ENCODE measurements around the gene UBXN7.
"Not testable (repeated sequence)": the region's sequence is repeated elsewhere in the genome, so short reads cannot be mapped to it uniquely, and the experiment has no call there.

Gene UBXN7

GRCh38 chr3:196314597-196314996 lies 117.6 kb downstream of the UBXN7 start:
- Histone ChIP-seq H3K18ac (ENCODE audit: low read length) (no peak overlapping the region), H3K4me3 (ENCODE audit: low read depth, low read length) (no peak overlapping the region), H3K4ac (ENCODE audit: low read depth, low read length) (no peak overlapping the region), H4K91ac (ENCODE audit: low read depth, low read length) (no peak overlapping the region), H3K14ac (ENCODE audit: low read length) (no peak overlapping the region), H3K9me3 (ENCODE audit: insufficient read depth, low read depth, low read length) (no peaks in the 10 kb centered on the region), H3K4me1 (ENCODE audit: control insufficient read depth in 1 of 2, insufficient read depth in 2 of 2, low read length in 2 of 2) (no peaks in the 10 kb centered on the region), H2AK5ac (ENCODE audit: low read length) (no peak overlapping the region), H2BK12ac (ENCODE audit: low read length) (no peak overlapping the region), H3K36me3 (ENCODE audit: control insufficient read depth in 1 of 2, insufficient read depth in 2 of 2, low read length in 2 of 2) (no peaks in the 10 kb centered on the region), H3K4me2 (ENCODE audit: low read length) (no peak overlapping the region), H4K12ac (ENCODE audit: low read depth, low read length) (no peak overlapping the region), H2BK120ac (ENCODE audit: insufficient read depth, low read length, poor library complexity) (no peak overlapping the region), H3K79me2 (ENCODE audit: control insufficient read depth, insufficient read depth, low read length, poor library complexity) (peaks cover 4% of the 10 kb centered on the region), H3K23ac (ENCODE audit: low read length) (no peak overlapping the region), H3K9ac (ENCODE audit: low read length) (no peak overlapping the region), H2BK5ac (ENCODE audit: low read depth, low read length, poor library complexity) (no peak overlapping the region), H3K27ac (ENCODE audit: low read depth, low read length) (no peak overlapping the region), H2AFZ (ENCODE audit: insufficient read depth, low read length, poor library complexity) (no peak overlapping the region), H3K27me3 (ENCODE audit: insufficient read depth, low read length) (no peaks in the 10 kb centered on the region), H3K79me1 (ENCODE audit: low read length) (peaks cover 10% of the 10 kb centered on the region), H4K8ac (ENCODE audit: low read depth, low read length) (no peak overlapping the region)
- no CpG with 5 or more reads among the region's 3 CpGs for WGBS (ENCODE audit: extremely low coverage, insufficient coverage, insufficient read length)
- DNase-seq, result no peak

GRCh38 chr3:196314086-196314485 lies 118.1 kb downstream of the UBXN7 start:
- not testable (repeated sequence) for H2BK5ac ChIP-seq (ENCODE audit: low read depth, low read length, poor library complexity); H3K36me3 ChIP-seq (ENCODE audit: control insufficient read depth in 1 of 2, insufficient read depth in 2 of 2, low read length in 2 of 2)
- no CpG with 5 or more reads among the region's 7 CpGs for WGBS (ENCODE audit: extremely low coverage, insufficient coverage, insufficient read length)

GRCh38 chr3:196302960-196303359 lies 129.3 kb downstream of the UBXN7 start:
- H3K27me3 ChIP-seq (ENCODE audit: insufficient read depth, low read length); H2BK12ac ChIP-seq (ENCODE audit: low read length); H3K23ac ChIP-seq (ENCODE audit: low read length); H3K9me3 ChIP-seq (ENCODE audit: insufficient read depth, low read depth, low read length); H2AFZ ChIP-seq (ENCODE audit: insufficient read depth, low read length, poor library complexity); H3K4me3 ChIP-seq (ENCODE audit: low read depth, low read length); H3K18ac ChIP-seq (ENCODE audit: low read length); H3K4me1 ChIP-seq (ENCODE audit: control insufficient read depth in 1 of 2, insufficient read depth in 2 of 2, low read length in 2 of 2); H3K4ac ChIP-seq (ENCODE audit: low read depth, low read length); H2AK5ac ChIP-seq (ENCODE audit: low read length); H4K91ac ChIP-seq (ENCODE audit: low read depth, low read length); H4K8ac ChIP-seq (ENCODE audit: low read depth, low read length); H4K12ac ChIP-seq (ENCODE audit: low read depth, low read length); H3K4me2 ChIP-seq (ENCODE audit: low read length); H3K14ac ChIP-seq (ENCODE audit: low read length); DNase-seq; H2BK120ac ChIP-seq (ENCODE audit: insufficient read depth, low read length, poor library complexity); H3K79me1 ChIP-seq (ENCODE audit: low read length); H3K9ac ChIP-seq (ENCODE audit: low read length); H2BK5ac ChIP-seq (ENCODE audit: low read depth, low read length, poor library complexity); H3K79me2 ChIP-seq (ENCODE audit: control insufficient read depth, insufficient read depth, low read length, poor library complexity); H3K27ac ChIP-seq (ENCODE audit: low read depth, low read length): not testable (repeated sequence)
- H3K36me3 ChIP-seq (ENCODE audit: control insufficient read depth in 1 of 2, insufficient read depth in 2 of 2, low read length in 2 of 2), result peaks cover 3 to 17% of the 10 kb centered on the region in 2 experiments
- WGBS (ENCODE audit: extremely low coverage, insufficient coverage, insufficient read length), result no CpG with 5 or more reads among the region's 8 CpGs

More at GRCh38 chr3:196314086-196314485, 118.1 kb downstream of the UBXN7 start:
- not testable (repeated sequence) for H3K27ac ChIP-seq (ENCODE audit: low read depth, low read length); H4K8ac ChIP-seq (ENCODE audit: low read depth, low read length); H3K23ac ChIP-seq (ENCODE audit: low read length); H4K12ac ChIP-seq (ENCODE audit: low read depth, low read length); H2BK120ac ChIP-seq (ENCODE audit: insufficient read depth, low read length, poor library complexity); H4K91ac ChIP-seq (ENCODE audit: low read depth, low read length); H3K9me3 ChIP-seq (ENCODE audit: insufficient read depth, low read depth, low read length); H3K79me1 ChIP-seq (ENCODE audit: low read length); H3K4me3 ChIP-seq (ENCODE audit: low read depth, low read length); H2BK12ac ChIP-seq (ENCODE audit: low read length); DNase-seq; H2AFZ ChIP-seq (ENCODE audit: insufficient read depth, low read length, poor library complexity); H3K27me3 ChIP-seq (ENCODE audit: insufficient read depth, low read length); H3K79me2 ChIP-seq (ENCODE audit: control insufficient read depth, insufficient read depth, low read length, poor library complexity); H3K4me1 ChIP-seq (ENCODE audit: control insufficient read depth in 1 of 2, insufficient read depth in 2 of 2, low read length in 2 of 2); H3K9ac ChIP-seq (ENCODE audit: low read length); H2AK5ac ChIP-seq (ENCODE audit: low read length); H3K18ac ChIP-seq (ENCODE audit: low read length); H3K4me2 ChIP-seq (ENCODE audit: low read length); H3K14ac ChIP-seq (ENCODE audit: low read length); H3K4ac ChIP-seq (ENCODE audit: low read depth, low read length)

- DNase-seq; H3K18ac ChIP-seq (ENCODE audit: low read length); H3K27me3 ChIP-seq (ENCODE audit: insufficient read depth, low read length); H3K27ac ChIP-seq (ENCODE audit: low read depth, low read length); H2BK5ac ChIP-seq (ENCODE audit: low read depth, low read length, poor library complexity); H3K9ac ChIP-seq (ENCODE audit: low read length); H3K9me3 ChIP-seq (ENCODE audit: insufficient read depth, low read depth, low read length); H3K4ac ChIP-seq (ENCODE audit: low read depth, low read length); H4K91ac ChIP-seq (ENCODE audit: low read depth, low read length); H3K4me1 ChIP-seq (ENCODE audit: control insufficient read depth in 1 of 2, insufficient read depth in 2 of 2, low read length in 2 of 2); H3K79me1 ChIP-seq (ENCODE audit: low read length); H4K12ac ChIP-seq (ENCODE audit: low read depth, low read length); H3K23ac ChIP-seq (ENCODE audit: low read length); H2AFZ ChIP-seq (ENCODE audit: insufficient read depth, low read length, poor library complexity); H3K4me2 ChIP-seq (ENCODE audit: low read length); H3K14ac ChIP-seq (ENCODE audit: low read length); H3K79me2 ChIP-seq (ENCODE audit: control insufficient read depth, insufficient read depth, low read length, poor library complexity); H2BK12ac ChIP-seq (ENCODE audit: low read length); H3K4me3 ChIP-seq (ENCODE audit: low read depth, low read length); H4K8ac ChIP-seq (ENCODE audit: low read depth, low read length); H2AK5ac ChIP-seq (ENCODE audit: low read length); H2BK120ac ChIP-seq (ENCODE audit: insufficient read depth, low read length, poor library complexity): not testable (repeated sequence)
- WGBS (ENCODE audit: extremely low coverage, insufficient coverage, insufficient read length), result no CpG with 5 or more reads among the region's 10 CpGs
- H3K36me3 ChIP-seq (ENCODE audit: control insufficient read depth in 1 of 2, insufficient read depth in 2 of 2, low read length in 2 of 2), result peaks cover 5 to 17% of the 10 kb centered on the region in 2 experiments
Observed at GRCh38 chr3:196302551-196302950, 129.7 kb downstream of the UBXN7 start.

All from trophoblast cell (in vitro differentiated cells and primary cell).